ENCODE results near the gene TEX22.
"Not testable (repeated sequence)": the region's sequence is repeated elsewhere in the genome, so short reads cannot be mapped to it uniquely, and the experiment has no call there.

Gene TEX22

DNA sequence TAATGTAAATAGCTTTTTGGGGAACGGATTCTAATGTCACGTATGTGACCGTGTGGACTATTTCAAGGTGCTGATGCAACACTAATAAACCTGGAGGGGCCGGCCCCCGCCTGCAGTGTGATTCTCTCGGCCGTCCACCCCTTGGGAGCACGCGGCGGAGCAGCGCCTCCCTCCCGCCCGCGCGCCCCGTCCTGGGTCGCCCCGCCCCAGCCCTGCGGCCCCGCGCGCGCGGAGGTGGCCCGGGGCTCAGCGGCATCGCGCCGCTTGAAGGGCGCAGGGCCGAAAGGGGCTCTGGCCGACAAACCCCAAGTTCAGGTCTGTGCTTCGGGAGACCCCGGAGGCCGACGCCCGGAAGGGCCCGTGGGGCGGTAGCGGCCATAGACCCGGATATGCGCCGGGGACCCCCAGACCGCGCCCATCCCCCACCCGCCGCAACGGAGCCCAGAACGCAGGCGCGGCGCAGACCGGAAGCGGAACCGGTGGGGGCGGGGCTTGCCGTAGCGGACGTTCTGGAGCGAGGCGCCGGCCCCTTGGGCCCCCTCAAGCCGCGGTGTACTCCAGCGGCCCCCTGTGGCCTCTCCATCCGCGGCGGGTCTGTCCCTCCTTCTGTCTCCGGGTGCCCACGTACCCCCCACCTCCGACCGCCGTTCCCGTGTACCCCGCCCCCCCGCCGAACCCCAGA, at the start of gene TEX22:
Gene TEX22 (plus strand): TSS at position 495 of the 682 bp plus-strand sequence. CDS start 803 bp downstream, outside the sequence.
- DNase-seq = peak; percentile 96 to 97

- no peak for DNase-seq
These were observed 49.2 kb upstream of the TEX22 start for GRCh38 chr14:105348945-105349699.

DNA sequence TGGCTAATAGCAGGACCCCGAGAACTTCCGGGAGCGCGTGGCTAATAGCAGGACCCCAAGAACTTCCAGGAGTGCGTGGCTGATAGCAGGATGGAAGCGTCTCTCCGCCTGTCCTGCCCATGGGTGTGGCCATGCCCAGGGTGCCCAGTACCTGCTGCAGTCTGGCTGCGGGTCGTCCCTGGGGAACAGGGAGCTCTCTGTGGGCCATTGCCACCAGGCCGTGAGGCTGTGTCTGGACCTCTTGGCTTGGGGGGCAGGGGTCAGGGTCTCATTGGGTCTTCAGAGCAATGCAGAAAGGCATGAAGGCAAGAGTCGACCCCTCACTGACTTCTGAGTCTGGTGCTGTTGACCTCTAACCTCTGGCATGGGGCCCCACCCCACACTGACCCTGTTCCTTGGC, 48.3 kb upstream of the TEX22 start:
- DNase-seq = no peak

GRCh38 chr14:105350450-105351244, 47.7 kb upstream of the TEX22 start:
- no peak for DNase-seq

- no peak for DNase-seq
These were observed 46.9 kb upstream of the TEX22 start for GRCh38 chr14:105351410-105351809.

DNA sequence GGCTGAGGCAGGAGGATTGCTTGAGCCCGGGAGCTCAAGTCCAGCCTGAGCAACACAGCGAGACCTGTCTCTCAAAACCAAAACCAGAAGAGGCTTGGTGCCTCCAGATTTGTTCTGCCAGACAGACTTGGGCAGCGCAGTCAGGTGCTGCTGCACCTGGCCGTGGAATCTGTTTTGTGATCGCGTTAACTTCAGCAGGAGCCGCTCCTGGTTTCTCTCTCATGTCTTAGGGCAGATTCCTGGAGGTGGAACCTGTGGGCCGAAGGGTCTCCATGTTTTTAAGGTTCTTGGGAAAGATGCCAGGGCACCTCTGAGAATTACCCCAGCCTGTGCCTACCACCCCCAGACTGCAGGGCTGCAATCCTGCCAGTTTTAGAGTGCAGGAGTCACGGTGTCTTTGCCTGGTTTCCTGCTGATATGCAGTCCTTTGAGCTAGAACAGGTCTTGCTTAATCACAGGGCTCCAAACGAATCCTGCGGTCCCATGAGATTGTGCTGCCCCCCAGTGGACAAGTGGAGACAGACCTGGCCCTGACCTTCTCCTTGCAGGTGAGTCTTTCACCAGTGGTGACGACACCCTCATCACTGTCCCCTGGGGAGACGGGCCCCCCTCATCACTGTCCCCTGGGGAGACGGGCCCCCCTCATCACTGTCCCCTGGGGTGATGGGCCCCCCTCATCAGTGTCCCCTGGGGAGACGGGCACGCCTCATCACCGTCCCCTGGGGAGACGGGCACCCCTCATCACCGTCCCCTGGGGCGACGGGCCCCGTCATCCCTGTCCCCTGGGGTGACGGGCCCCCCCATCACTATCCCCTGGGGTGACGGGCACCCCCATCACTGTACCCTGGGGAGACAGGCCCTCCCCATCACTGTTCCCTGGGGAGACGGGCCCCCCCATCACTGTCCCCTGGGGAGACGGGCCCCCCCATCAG, 46.2 kb upstream of the TEX22 start:
- peak; percentile 88 to 92 for DNase-seq

GRCh38 chr14:105353136-105353535, 45.2 kb upstream of the TEX22 start:
- no peak for DNase-seq

GRCh38 chr14:105354541-105354940, 43.8 kb upstream of the TEX22 start:
- no peak for DNase-seq

DNA sequence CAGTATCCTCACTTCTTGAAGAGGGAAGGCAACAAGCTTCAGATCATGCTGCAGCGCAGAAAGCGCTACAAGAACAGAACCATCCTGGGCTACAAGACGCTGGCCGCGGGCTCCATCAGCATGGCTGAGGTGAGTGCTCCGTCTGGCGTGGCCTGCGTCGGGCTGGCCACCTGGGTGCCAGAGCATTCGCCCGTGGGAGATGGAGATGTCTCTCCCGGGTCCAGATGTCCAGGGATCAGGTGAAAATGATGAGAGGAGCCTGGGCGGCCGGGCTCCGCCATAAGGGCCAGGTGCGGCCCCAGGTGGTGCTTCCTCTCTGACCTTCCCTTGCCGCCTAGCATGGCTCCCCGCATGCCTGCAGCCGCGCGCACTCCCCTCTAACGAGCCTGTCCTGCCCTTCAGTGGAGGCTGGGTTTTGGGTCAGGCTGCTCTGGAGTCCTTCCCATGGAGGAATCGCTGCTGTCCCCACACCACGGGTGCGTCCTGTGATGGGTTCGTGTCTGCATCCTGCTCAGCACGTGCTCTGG, 43.2 kb upstream of the TEX22 start:
- no peak for DNase-seq

- no peak for DNase-seq
These were observed 42.3 kb upstream of the TEX22 start for GRCh38 chr14:105355850-105356604.

DNA sequence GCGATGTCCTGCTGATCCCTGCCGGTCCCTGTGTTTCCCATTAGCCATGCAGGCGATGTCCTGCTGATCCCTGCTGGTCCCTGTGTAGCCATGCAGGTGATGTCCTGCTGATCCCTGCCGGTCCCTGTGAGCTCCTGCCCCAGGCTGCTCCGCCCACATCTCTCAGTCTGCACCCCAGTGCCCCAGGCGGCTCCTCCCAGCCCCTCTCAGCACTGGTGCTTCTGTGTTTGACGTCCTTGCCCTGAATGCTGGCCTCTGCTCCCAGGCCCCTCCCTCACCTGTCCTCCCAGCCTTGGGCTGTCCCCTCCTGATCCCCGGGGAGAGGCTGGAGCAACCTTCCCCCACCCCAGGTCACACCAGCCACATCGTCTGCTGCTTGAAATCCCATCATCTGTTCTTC, 41.4 kb upstream of the TEX22 start:
- no peak for DNase-seq

DNA sequence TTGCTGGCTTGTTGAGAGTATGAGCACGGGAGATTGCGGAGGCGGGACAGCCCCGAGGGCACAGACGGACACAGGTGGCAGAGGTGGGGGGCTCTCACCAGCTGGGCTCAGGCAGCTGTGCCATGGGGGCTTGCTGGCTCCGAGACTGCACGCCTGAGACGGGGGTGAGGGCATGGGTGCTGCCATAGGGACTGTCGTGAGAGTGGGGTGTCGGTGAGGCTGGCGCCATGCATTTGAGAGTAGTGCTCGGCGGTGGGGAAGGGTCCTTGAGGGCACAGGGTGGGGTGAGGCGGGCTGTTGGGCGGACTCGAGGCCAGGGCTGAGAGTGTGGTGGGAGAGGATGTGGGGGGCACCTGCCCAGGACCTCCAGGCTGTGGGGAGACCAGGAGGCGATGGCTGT, 40.7 kb upstream of the TEX22 start:
- no peak for DNase-seq

DNA sequence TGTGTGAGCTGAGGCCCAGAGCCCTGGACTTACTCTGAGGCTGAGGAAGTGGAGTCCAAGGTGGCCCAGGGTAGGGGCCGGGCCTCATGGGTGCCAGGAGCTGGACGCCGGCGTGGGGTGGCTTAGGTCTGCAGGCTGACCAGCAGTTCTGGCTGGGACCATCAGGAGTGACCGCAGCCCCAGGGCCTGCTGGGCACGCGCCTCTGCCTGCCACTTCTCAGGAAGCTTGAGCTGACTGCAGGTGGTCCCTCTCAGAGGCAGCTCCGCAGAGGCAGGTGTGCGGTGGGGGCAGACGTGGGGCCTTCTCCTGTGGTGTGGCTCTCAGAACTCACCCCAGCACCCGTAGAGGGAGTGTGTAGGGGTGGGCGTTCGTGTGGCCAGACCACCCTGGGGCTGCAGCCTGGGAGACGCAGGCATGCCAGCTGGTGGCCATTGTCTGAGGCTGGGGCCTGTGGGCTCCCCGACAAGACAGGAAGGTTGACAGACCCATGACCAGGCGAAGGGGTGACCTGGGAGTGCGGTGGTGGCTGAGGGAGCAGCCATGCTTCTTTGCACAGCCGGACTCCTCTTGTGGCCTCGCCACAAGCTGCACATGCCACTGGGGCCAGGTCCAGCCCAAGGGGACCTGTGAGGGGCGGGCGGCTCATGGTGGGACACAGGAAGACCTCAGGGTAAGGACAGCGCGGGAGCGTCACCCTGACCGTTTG, 40.0 kb upstream of the TEX22 start:
- no peak for DNase-seq

GRCh38 chr14:105358943-105359342, 39.4 kb upstream of the TEX22 start:
- no peak for DNase-seq

DNA sequence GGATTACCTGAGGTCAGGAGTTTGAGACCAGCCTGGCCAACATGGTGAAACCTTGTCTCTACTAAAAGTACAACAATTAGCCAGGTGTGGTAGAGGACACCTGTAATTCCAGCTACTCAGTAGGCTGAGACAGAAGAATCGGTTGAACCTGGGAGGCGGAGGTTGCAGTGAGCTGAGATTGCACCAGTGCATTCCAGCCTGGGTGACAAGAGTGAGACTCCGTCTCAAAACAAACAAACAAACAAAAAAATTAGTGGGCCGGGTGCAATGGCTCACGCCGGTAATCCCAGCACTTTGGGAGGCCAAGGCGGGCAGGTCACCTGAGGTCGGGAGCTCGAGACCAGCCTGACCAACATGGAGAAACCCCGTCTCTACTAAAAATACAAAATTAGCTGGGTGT, 36.9 kb upstream of the TEX22 start:
- DNase-seq = not testable (repeated sequence)

- peak; percentile 30 to 40 for DNase-seq
These were observed 34.3 kb upstream of the TEX22 start for GRCh38 chr14:105363847-105364708.

DNA sequence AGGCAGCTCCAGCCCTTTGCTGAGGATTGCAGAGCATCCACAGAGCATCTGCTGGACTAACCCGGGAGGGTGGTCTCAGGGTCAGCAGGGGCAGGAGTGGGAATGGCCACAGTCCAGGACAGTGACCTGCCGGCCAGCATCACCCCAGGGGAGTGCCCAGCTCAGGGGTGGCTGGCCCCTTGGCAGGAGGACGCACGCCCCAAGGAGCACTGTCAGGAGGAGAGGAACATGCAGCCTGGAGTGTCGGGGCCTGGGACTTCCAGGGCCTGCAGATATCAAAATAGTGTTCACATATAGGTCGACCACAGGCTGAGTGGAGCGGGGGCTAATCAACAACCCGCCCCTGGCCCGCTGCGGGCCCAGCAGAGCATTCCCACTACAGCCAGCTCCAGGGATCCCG, 33.2 kb upstream of the TEX22 start:
- DNase-seq = no peak

GRCh38 chr14:105365681-105366080, 32.7 kb upstream of the TEX22 start:
- no peak for DNase-seq

DNA sequence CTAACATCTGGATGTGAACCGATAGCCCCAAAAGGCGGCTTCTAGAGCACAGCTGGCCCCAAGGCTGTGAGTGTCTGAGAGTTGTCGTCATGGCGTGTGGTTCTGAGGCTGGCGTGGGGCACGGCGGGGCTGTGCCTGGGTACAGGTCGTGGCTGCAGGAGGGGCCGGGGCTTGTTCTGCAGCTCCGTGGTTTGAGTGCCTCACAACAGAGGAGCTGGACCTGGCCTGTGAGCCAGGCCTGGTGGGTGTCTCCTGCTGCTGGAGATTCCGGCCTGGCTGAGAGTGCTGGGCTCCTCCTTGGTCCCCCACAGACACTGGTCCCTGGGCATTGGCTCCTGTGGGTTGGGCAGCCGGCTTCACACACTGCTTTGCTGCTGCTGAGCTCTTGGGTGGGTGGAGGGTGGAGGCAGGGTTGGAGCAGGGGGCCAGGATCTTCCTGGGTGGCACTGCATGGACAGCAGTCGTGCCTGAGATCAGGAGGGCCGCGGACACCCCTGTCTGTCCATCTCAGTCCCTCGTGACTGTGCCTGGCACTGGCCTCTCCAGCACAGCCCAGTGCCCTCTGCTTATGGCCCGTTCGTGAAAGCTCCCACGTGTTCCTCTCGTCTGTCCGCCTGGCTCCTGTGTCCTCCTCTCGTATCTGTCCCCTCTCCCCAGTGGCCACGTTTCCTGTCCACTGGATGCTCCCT, 31.8 kb upstream of the TEX22 start:
- no peak for DNase-seq
